IMR-90 (cell line): ENCODE data around the gene EML4. TPM values are rescaled to one million over a fixed set of nuclear protein-coding genes. Genes with fewer than 3 reads are reported as not detected.

Source experiments
- ATAC-seq: fragments of 200-7000 bp; cut with Tn5 transposase; 2 replicates; pipeline ENCODE4 v1.9.1; 2020; ENCODE audit warnings: low read depth, mild to moderate bottlenecking, moderate library complexity
- BruUV-seq: library from RNA; stranded (reverse); fragments of 400-500 nt; replicated peaks from 2 replicates; lab custom pipeline; 2021; lab: Mats Ljungman, UMichigan
- CTCF ChIA-PET: fragments of 300-600 bp; formaldehyde crosslinking; extraction: SDS; loops from one replicate; lab custom pipeline; 2021; ENCODE audit warnings: antibody characterized with exemption; lab: Yijun Ruan, JAX
- POLR2A ChIA-PET: fragments of 300-600 bp; sonication (Branson Sonifier 250); formaldehyde crosslinking; loops from one replicate; lab custom pipeline; 2022; ENCODE audit warnings: antibody characterized with exemption; ENCODE audit not compliant: unreplicated experiment; lab: Charles Lee
- DNase-seq: peaks from one replicate; pipeline ENCODE4 v3.0.0; 2013
- H2AFZ ChIP-seq: replicated peaks from 2 replicates; pipeline ENCODE3; 2013; ENCODE audit warnings: low read length, mild to moderate bottlenecking; ENCODE audit not compliant: poor library complexity
- H2AK5ac ChIP-seq: 2 replicates; pipeline ENCODE4 v1.6.1; 2013; ENCODE audit warnings: low read depth, low read length, inconsistent platforms
- H2AK9ac ChIP-seq: replicated peaks from 2 replicates; pipeline ENCODE3; 2013; ENCODE audit warnings: mild to moderate bottlenecking, low read depth, low read length, moderate library complexity; ENCODE audit not compliant: poor library complexity
- H2BK120ac ChIP-seq: 2 replicates; pipeline ENCODE4 v1.6.1; 2013; ENCODE audit warnings: low read depth, low read length, inconsistent platforms
- H2BK15ac ChIP-seq: 3 replicates; pipeline ENCODE4 v1.6.1; 2013; ENCODE audit warnings: low read depth, low read length, inconsistent platforms
- H2BK20ac ChIP-seq: 2 replicates; pipeline ENCODE4 v1.6.1; 2013; ENCODE audit warnings: low read depth, mild to moderate bottlenecking, inconsistent platforms, low read length, moderate library complexity
- H2BK5ac ChIP-seq: 2 replicates; pipeline ENCODE4 v1.6.1; 2013; ENCODE audit warnings: mild to moderate bottlenecking, low read depth, low read length, inconsistent platforms; ENCODE audit not compliant: poor library complexity, severe bottlenecking
- H3K14ac ChIP-seq: replicated peaks from 2 replicates; pipeline ENCODE4 v1.6.1; 2013; ENCODE audit warnings: low read depth, low read length, inconsistent platforms
- H3K18ac ChIP-seq: 2 replicates; pipeline ENCODE4 v1.6.1; 2013; ENCODE audit warnings: low read depth, low read length, control low read depth
- H3K23ac ChIP-seq: 2 replicates; pipeline ENCODE4 v1.6.1; 2013; ENCODE audit warnings: low read depth, low read length, inconsistent platforms
- H3K27ac ChIP-seq: 2 replicates; pipeline ENCODE4 v1.5.1; 2013; ENCODE audit warnings: mild to moderate bottlenecking, control low read depth, low read length; ENCODE audit not compliant: insufficient read depth
- H3K27me3 ChIP-seq: 2 replicates; pipeline ENCODE4 v1.6.1; 2013; ENCODE audit warnings: low read length; ENCODE audit not compliant: control insufficient read depth, insufficient read depth
- H3K36me3 ChIP-seq: 2 replicates; pipeline ENCODE4 v1.6.1; 2013; ENCODE audit warnings: low read length, mixed read lengths; ENCODE audit not compliant: control insufficient read depth, insufficient read depth
- H3K4ac ChIP-seq: 2 replicates; pipeline ENCODE4 v1.6.1; 2013; ENCODE audit warnings: low read depth, low read length, inconsistent platforms
- H3K4me1 ChIP-seq: 2 replicates; pipeline ENCODE4 v1.6.1; 2013; ENCODE audit warnings: low read length, mixed read lengths; ENCODE audit not compliant: control insufficient read depth, insufficient read depth
- H3K4me2 ChIP-seq: 2 replicates; pipeline ENCODE4 v1.6.1; 2013; ENCODE audit warnings: low read depth, mild to moderate bottlenecking, control low read depth, low read length, moderate library complexity
- H3K4me3 ChIP-seq: 2 replicates; pipeline ENCODE4 v1.5.1; 2013; ENCODE audit warnings: low read depth, mild to moderate bottlenecking, control low read depth, low read length, moderate library complexity; ENCODE audit not compliant: insufficient read depth
- H3K56ac ChIP-seq: 2 replicates; pipeline ENCODE4 v1.6.1; 2013; ENCODE audit warnings: low read length, inconsistent platforms; ENCODE audit not compliant: insufficient read depth; ENCODE audit errors: extremely low read depth
- H3K79me1 ChIP-seq, 2 experiments: 2 replicates each; pipeline ENCODE4 v1.6.1; 2013; ENCODE audit warnings: low read length in 2 of 2, inconsistent platforms in 1 of 2, low read depth in 1 of 2
- H3K9ac ChIP-seq: 2 replicates; pipeline ENCODE4 v1.6.1; 2013; ENCODE audit warnings: low read depth, low read length, control low read depth
- H3K9me1 ChIP-seq: 2 replicates; pipeline ENCODE4 v1.6.1; 2013; ENCODE audit warnings: low read length, inconsistent platforms; ENCODE audit not compliant: insufficient read depth
- H3K9me3 ChIP-seq: 2 replicates; pipeline ENCODE4 v1.6.1; 2013; ENCODE audit warnings: low read length; ENCODE audit not compliant: control insufficient read depth, insufficient read depth
- H4K20me1 ChIP-seq: 2 replicates; pipeline ENCODE4 v1.6.1; 2013; ENCODE audit warnings: low read length, inconsistent platforms; ENCODE audit not compliant: insufficient read depth
- H4K5ac ChIP-seq: 2 replicates; pipeline ENCODE4 v1.6.1; 2013; ENCODE audit warnings: mild to moderate bottlenecking, low read depth, low read length, control low read depth
- H4K8ac ChIP-seq, 2 experiments: 2 replicates each; pipeline ENCODE4 v1.6.1; 2013; ENCODE audit warnings: low read depth in 2 of 2, low read length in 2 of 2, control low read depth in 1 of 2, inconsistent platforms in 1 of 2
- H4K91ac ChIP-seq: 2 replicates; pipeline ENCODE4 v1.6.1; 2013; ENCODE audit warnings: low read depth, low read length, inconsistent platforms; ENCODE audit not compliant: insufficient read depth
- BHLHE40 ChIP-seq: fragments of 150-350 bp; IDR thresholded peaks from 2 replicates; pipeline ENCODE4 v1.6.1; 2016; ENCODE audit warnings: mild to moderate bottlenecking, low read depth, low read length
- CEBPB ChIP-seq: IDR thresholded peaks from 2 replicates; pipeline ENCODE4 v1.6.1; 2012; ENCODE audit warnings: low read depth, low read length, improper control_type of control experiment
- CHD1 ChIP-seq: IDR thresholded peaks from 2 replicates; pipeline ENCODE4 v1.6.1; 2012; ENCODE audit warnings: low read depth, low read length, improper control_type of control experiment
- ELK1 ChIP-seq: fragments of 150-350 bp; IDR thresholded peaks from 2 replicates; pipeline ENCODE4 v1.6.1; 2016; ENCODE audit warnings: low read depth, mild to moderate bottlenecking, low read length, moderate library complexity, borderline replicate concordance
- FOS ChIP-seq: fragments of 150-350 bp; IDR thresholded peaks from 2 replicates; pipeline ENCODE4 v1.6.1; 2016; ENCODE audit warnings: low read depth, low read length
- MAFK ChIP-seq: IDR thresholded peaks from 2 replicates; pipeline ENCODE4 v1.6.1; 2012; ENCODE audit warnings: low read depth, low read length, improper control_type of control experiment
- MAZ ChIP-seq: IDR thresholded peaks from 2 replicates; pipeline ENCODE4 v1.6.1; 2012; ENCODE audit warnings: low read depth, mild to moderate bottlenecking, low read length, improper control_type of control experiment, moderate library complexity, borderline replicate concordance
- MXI1 ChIP-seq: IDR thresholded peaks from 2 replicates; pipeline ENCODE4 v1.6.1; 2012; ENCODE audit warnings: low read depth, mild to moderate bottlenecking, low read length, moderate library complexity, borderline replicate concordance
- NFE2L2 ChIP-seq: fragments of 150-350 bp; IDR thresholded peaks from 2 replicates; pipeline ENCODE4 v1.6.1; 2016; ENCODE audit warnings: low read depth, mild to moderate bottlenecking, low read length
- POLR2A ChIP-seq: IDR thresholded peaks from 2 replicates; pipeline ENCODE4 v1.6.1; 2012; ENCODE audit warnings: mild to moderate bottlenecking, low read depth, low read length
- RAD21 ChIP-seq: IDR thresholded peaks from 2 replicates; pipeline ENCODE4 v1.6.1; 2012; ENCODE audit warnings: low read length, improper control_type of control experiment
- RCOR1 ChIP-seq: IDR thresholded peaks from 2 replicates; pipeline ENCODE4 v1.6.1; 2012; ENCODE audit warnings: mild to moderate bottlenecking, low read length, improper control_type of control experiment; ENCODE audit not compliant: insufficient replicate concordance
- RFX5 ChIP-seq: IDR thresholded peaks from 2 replicates; pipeline ENCODE4 v1.8.0; 2012; ENCODE audit warnings: low read depth, mild to moderate bottlenecking, low read length, moderate library complexity
- SMC3 ChIP-seq: fragments of 150-350 bp; IDR thresholded peaks from 2 replicates; pipeline ENCODE4 v1.6.1; 2016; ENCODE audit warnings: low read depth, mild to moderate bottlenecking, antibody characterized with exemption, low read length, moderate library complexity
- WGBS, 2 experiments: methylation state at CpG; one replicate each; pipeline versions ENCODE4 v1.1.5 to v1.1.7; 2013; ENCODE audit warnings: missing lambda C conversion rate in 2 of 2; ENCODE audit not compliant: insufficient read length in 1 of 2; ENCODE audit errors: extremely low coverage in 2 of 2; 5-methylcytosine and 5-hydroxymethylcytosine counted together
- dilution Hi-C: fragments of 300-500 bp; cut with HindIII; formaldehyde crosslinking; loops from one replicate; pipeline ENCODE4 v1.14.3; 2018; ENCODE audit warnings: low sequenced_read_pairs; ENCODE audit not compliant: unreplicated experiment
- in situ Hi-C: fragments of 300-500 bp; cut with MboI; formaldehyde crosslinking; loops from 3 replicates; pipeline ENCODE4 v1.14.3; 2019; ENCODE audit warnings: low sequenced_read_pairs, inconsistent platforms, mixed read lengths
- intact Hi-C: fragments of 100-400 bp; cut with micrococcal nuclease; formaldehyde crosslinking; loops from 2 replicates; pipeline ENCODE4 v1.10.0; 2022
- polyA plus RNA-seq, 3 experiments: library from polyadenylated mRNA; depleted of rRNA; stranded (reverse); fragments of >200 nt; gene quantifications; 2 replicates each; pipeline ENCODE4 v1.2.3, GENCODE V29; 2012; ENCODE audit warnings: low replicate concordance in 1 of 3
- total RNA-seq: library from RNA; depleted of rRNA; stranded (reverse); fragments of >200 nt; gene quantifications from 2 replicates; pipeline ENCODE4 v1.2.3, GENCODE V29; 2012
- TF ChIP-seq, protein P1 (sequence below): conservative IDR thresholded peaks from 2 replicates; pipeline ENCODE4 v1.5.1; 2012; ENCODE audit warnings: mild to moderate bottlenecking, low read depth, low read length, improper control_type of control experiment

Gene EML4
- total and polyA plus RNA-seq, 2 of the 4 experiments (the other 2 are of a cell fraction) = 29.7 to 73.7 TPM

GRCh38 chr2:42270757-42271156 lies 101.6 kb downstream of the EML4 start:
- no peak for ATAC-seq
- H2BK5ac ChIP-seq = no peak overlapping the region
- H3K36me3 ChIP-seq = peaks cover 4% of the 10 kb centered on the region; the same call in 1 of the 2 replicates
- no peak overlapping the region for H4K8ac ChIP-seq
- ChIA-PET POLR2A (no interaction called here), CTCF (no interaction called here)
- no peaks in the 10 kb centered on the region for H3K9me3 ChIP-seq
- no peak overlapping the region for H2AFZ ChIP-seq
- in situ Hi-C loops (no loop called here), dilution Hi-C loops (no loop called here), intact Hi-C loops (no loop called here)
- H3K27ac ChIP-seq = no peak overlapping the region
- H3K9me1 ChIP-seq = peaks cover 4% of the 10 kb centered on the region; the same call in 1 of the 2 replicates
- H4K91ac ChIP-seq = no peak overlapping the region
- no peak overlapping the region for H3K4me3 ChIP-seq
- no CpG with 5 or more reads among the region's 5 CpGs for WGBS, 2 experiments
- H2BK15ac ChIP-seq = no peak overlapping the region
- H3K14ac ChIP-seq = no peak overlapping the region
- no peaks in the 10 kb centered on the region for H3K27me3 ChIP-seq
- BruUV-seq = no TSS peak
- TF ChIP-seq FOS = no peak
- no peak for TF ChIP-seq SMC3
- TF ChIP-seq MAFK = no peak
- no peak for TF ChIP-seq RFX5
- no peak for TF ChIP-seq POLR2A
- TF ChIP-seq CHD1 = no peak
- no peak for TF ChIP-seq MAZ
- no peak for TF ChIP-seq CEBPB
- no peak for TF ChIP-seq BHLHE40
- no peak for TF ChIP-seq MXI1
- TF ChIP-seq ELK1 = no peak
- TF ChIP-seq, protein P1, sequence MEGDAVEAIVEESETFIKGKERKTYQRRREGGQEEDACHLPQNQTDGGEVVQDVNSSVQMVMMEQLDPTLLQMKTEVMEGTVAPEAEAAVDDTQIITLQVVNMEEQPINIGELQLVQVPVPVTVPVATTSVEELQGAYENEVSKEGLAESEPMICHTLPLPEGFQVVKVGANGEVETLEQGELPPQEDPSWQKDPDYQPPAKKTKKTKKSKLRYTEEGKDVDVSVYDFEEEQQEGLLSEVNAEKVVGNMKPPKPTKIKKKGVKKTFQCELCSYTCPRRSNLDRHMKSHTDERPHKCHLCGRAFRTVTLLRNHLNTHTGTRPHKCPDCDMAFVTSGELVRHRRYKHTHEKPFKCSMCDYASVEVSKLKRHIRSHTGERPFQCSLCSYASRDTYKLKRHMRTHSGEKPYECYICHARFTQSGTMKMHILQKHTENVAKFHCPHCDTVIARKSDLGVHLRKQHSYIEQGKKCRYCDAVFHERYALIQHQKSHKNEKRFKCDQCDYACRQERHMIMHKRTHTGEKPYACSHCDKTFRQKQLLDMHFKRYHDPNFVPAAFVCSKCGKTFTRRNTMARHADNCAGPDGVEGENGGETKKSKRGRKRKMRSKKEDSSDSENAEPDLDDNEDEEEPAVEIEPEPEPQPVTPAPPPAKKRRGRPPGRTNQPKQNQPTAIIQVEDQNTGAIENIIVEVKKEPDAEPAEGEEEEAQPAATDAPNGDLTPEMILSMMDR = no peak
- no peak for TF ChIP-seq NFE2L2
- TF ChIP-seq RAD21 = no peak
- no peak for TF ChIP-seq RCOR1
- no peak overlapping the region for H2BK20ac ChIP-seq
- H3K23ac ChIP-seq = no peak overlapping the region
- H4K5ac ChIP-seq = no peak overlapping the region
- no peak overlapping the region for H2AK9ac ChIP-seq
- no peak overlapping the region for H3K4ac ChIP-seq
- H3K79me1 ChIP-seq = peaks cover 0 to 9% of the 10 kb centered on the region in 2 experiments; a peak in 2 of 4 replicates
- H2BK120ac ChIP-seq = no peak overlapping the region
- H3K4me2 ChIP-seq = no peak overlapping the region
- no peak overlapping the region for H3K56ac ChIP-seq
- H3K4me1 ChIP-seq = peaks cover 2% of the 10 kb centered on the region; the same call in 1 of the 2 replicates
- H3K18ac ChIP-seq = no peak overlapping the region
- H2AK5ac ChIP-seq = no peak overlapping the region
- H4K20me1 ChIP-seq = no peaks in the 10 kb centered on the region
- no peak overlapping the region for H3K9ac ChIP-seq
- no peak for DNase-seq
